ENCODE data around the gene WWC2.

GRCh38 chr4:183300655-183301054 is 201.6 kb downstream of the WWC2 start:
- TF ChIP-seq, protein P1, sequence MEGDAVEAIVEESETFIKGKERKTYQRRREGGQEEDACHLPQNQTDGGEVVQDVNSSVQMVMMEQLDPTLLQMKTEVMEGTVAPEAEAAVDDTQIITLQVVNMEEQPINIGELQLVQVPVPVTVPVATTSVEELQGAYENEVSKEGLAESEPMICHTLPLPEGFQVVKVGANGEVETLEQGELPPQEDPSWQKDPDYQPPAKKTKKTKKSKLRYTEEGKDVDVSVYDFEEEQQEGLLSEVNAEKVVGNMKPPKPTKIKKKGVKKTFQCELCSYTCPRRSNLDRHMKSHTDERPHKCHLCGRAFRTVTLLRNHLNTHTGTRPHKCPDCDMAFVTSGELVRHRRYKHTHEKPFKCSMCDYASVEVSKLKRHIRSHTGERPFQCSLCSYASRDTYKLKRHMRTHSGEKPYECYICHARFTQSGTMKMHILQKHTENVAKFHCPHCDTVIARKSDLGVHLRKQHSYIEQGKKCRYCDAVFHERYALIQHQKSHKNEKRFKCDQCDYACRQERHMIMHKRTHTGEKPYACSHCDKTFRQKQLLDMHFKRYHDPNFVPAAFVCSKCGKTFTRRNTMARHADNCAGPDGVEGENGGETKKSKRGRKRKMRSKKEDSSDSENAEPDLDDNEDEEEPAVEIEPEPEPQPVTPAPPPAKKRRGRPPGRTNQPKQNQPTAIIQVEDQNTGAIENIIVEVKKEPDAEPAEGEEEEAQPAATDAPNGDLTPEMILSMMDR (IDR thresholded peaks at IDR 0.05; ENCODE audit: low read depth, low read length): no peak
- TF ChIP-seq POLR2A (IDR thresholded peaks at IDR 0.05; ENCODE audit: extremely low read depth, insufficient read length): no peak

Data from NB4 (cell line).